Measurements from ENCODE around the gene PLCG1.

DNA sequence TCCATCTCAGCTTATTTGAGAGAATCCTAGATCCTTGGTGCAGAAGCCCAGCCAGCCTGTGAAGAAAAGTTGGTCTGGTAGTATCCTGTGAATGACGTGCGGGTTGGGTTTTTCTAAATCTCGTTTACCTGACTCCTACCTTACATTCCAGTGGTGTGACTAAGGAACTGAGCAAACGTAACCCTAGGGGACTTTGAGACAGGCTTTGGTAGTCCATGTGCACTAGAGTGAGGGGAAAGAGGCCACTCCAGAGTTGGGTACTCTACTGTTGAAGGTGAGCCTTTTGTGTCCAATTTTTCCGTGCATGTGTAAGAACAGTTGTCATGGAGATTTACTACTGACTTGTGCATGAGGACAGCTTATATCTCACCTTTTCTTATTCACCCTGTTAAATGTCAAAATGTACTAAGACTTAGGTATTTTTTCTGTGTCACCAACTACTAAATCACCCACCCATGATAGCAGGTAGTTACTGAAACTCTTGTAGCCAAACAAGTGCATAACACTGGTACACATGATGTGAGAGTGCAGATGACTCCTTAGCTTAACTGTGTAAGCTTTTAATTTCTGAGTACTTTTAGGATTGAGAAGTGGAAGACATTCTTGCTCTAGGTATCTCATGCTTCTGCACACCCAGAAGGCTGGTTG lies 26.3 kb upstream of the PLCG1 start:
- TF ChIP-seq, protein P1, sequence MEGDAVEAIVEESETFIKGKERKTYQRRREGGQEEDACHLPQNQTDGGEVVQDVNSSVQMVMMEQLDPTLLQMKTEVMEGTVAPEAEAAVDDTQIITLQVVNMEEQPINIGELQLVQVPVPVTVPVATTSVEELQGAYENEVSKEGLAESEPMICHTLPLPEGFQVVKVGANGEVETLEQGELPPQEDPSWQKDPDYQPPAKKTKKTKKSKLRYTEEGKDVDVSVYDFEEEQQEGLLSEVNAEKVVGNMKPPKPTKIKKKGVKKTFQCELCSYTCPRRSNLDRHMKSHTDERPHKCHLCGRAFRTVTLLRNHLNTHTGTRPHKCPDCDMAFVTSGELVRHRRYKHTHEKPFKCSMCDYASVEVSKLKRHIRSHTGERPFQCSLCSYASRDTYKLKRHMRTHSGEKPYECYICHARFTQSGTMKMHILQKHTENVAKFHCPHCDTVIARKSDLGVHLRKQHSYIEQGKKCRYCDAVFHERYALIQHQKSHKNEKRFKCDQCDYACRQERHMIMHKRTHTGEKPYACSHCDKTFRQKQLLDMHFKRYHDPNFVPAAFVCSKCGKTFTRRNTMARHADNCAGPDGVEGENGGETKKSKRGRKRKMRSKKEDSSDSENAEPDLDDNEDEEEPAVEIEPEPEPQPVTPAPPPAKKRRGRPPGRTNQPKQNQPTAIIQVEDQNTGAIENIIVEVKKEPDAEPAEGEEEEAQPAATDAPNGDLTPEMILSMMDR (IDR thresholded peaks at IDR 0.05), result no peak
- no peak for TF ChIP-seq ZFX (IDR thresholded peaks at IDR 0.05; ENCODE audit: borderline replicate concordance)

Data from 22Rv1 (cell line).